ENCODE measurements around the gene FHOD3. TPM values are rescaled to one million over a fixed set of nuclear protein-coding genes. Genes with fewer than 3 reads are reported as not detected.

Gene FHOD3
- total RNA-seq, 1 experiment from 2014 or later: 10.6 TPM

DNA sequence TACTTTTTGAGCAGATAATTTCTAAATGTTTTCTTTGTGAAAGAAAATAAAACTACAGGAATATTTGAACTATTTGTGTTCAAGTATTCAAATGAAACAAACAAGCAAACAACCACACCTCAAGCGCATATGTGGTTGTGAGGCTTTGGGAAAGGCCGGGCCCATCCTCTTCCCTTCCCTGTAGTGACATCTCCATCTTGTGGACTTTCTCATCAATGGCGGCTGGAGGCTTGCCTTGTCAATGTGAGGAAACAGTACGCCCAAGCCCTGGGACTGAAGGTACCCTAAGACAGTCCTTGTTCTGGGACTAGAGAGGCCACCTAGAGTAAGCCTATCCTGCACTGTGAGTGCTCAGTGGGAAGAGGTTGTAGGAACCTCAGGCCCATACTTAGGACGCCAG is 364.5 kb downstream of the FHOD3 start:
- no TSS peak for BruUV-seq (replicated peaks)
- H3K4me1 ChIP-seq (replicated peaks; ENCODE audit: insufficient read depth): peaks cover 7% of the 10 kb centered on the region; the same call in 1 of the 2 replicates
- H3K9me2 ChIP-seq (ENCODE audit: insufficient read depth): no peaks in the 10 kb centered on the region
- no peaks in the 10 kb centered on the region for H3F3A ChIP-seq (ENCODE audit: insufficient read depth, low read depth)
- POLR2A ChIA-PET (ENCODE audit: unreplicated experiment): no interaction called here
- TF ChIP-seq, protein P1, sequence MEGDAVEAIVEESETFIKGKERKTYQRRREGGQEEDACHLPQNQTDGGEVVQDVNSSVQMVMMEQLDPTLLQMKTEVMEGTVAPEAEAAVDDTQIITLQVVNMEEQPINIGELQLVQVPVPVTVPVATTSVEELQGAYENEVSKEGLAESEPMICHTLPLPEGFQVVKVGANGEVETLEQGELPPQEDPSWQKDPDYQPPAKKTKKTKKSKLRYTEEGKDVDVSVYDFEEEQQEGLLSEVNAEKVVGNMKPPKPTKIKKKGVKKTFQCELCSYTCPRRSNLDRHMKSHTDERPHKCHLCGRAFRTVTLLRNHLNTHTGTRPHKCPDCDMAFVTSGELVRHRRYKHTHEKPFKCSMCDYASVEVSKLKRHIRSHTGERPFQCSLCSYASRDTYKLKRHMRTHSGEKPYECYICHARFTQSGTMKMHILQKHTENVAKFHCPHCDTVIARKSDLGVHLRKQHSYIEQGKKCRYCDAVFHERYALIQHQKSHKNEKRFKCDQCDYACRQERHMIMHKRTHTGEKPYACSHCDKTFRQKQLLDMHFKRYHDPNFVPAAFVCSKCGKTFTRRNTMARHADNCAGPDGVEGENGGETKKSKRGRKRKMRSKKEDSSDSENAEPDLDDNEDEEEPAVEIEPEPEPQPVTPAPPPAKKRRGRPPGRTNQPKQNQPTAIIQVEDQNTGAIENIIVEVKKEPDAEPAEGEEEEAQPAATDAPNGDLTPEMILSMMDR (conservative IDR thresholded peaks at IDR 0.05): no peak
- no peak for TF ChIP-seq EZH2 (IDR thresholded peaks at IDR 0.05; ENCODE audit: low read depth)
- no peaks in the 10 kb centered on the region for H3K79me2 ChIP-seq (ENCODE audit: low read depth)
- no peak overlapping the region for H3K4me2 ChIP-seq
- no peak overlapping the region for H3K4me3 ChIP-seq
- no peak for DNase-seq
- no peaks in the 10 kb centered on the region for H3K9me3 ChIP-seq (ENCODE audit: insufficient read depth, low read depth)
- H4K20me1 ChIP-seq (ENCODE audit: insufficient read depth): no peaks in the 10 kb centered on the region
- no peaks in the 10 kb centered on the region for H3K36me3 ChIP-seq (ENCODE audit: low read depth)
- CTCF ChIA-PET: no interaction called here
- no peak overlapping the region for H2AFZ ChIP-seq
- H3K27ac ChIP-seq: no peak overlapping the region
- intact Hi-C loops (cut with micrococcal nuclease; ENCODE audit: unreplicated experiment): no loop called here
- no peaks in the 10 kb centered on the region for H3K27me3 ChIP-seq (ENCODE audit: insufficient read depth, low read depth)

GRCh38 chr18:36663312-36663711 is 365.8 kb downstream of the FHOD3 start:
- Histone ChIP-seq H3K79me2 (ENCODE audit: low read depth) (no peaks in the 10 kb centered on the region), H4K20me1 (ENCODE audit: insufficient read depth) (no peaks in the 10 kb centered on the region), H3K4me3 (no peak overlapping the region), H3F3A (ENCODE audit: insufficient read depth, low read depth) (0 out of 2 replicates have a peak, but pooled peaks cover 4% of the 10 kb centered on the region), H3K9me3 (ENCODE audit: insufficient read depth, low read depth) (no peaks in the 10 kb centered on the region), H3K27me3 (ENCODE audit: insufficient read depth, low read depth) (no peaks in the 10 kb centered on the region), H3K4me1 (replicated peaks; ENCODE audit: insufficient read depth) (peaks cover 3% of the 10 kb centered on the region; the same call in 1 of the 2 replicates), H3K36me3 (ENCODE audit: low read depth) (no peaks in the 10 kb centered on the region), H3K9me2 (ENCODE audit: insufficient read depth) (no peaks in the 10 kb centered on the region), H3K27ac (no peak overlapping the region), H2AFZ (no peak overlapping the region), H3K4me2 (no peak overlapping the region)
- TF ChIP-seq EZH2 (IDR thresholded peaks at IDR 0.05; ENCODE audit: low read depth): no peak
- TF ChIP-seq, protein P1 (conservative IDR thresholded peaks at IDR 0.05): no peak
- no peak for DNase-seq
- no TSS peak for BruUV-seq (replicated peaks)
- intact Hi-C loops (cut with micrococcal nuclease; ENCODE audit: unreplicated experiment): no loop called here
- ChIA-PET POLR2A (ENCODE audit: unreplicated experiment) (interaction anchor here (0.7 kb wide), 1 partner anchor 74 kb away, joined by 6 read pairs; no protein-coding TSS in a partner anchor), CTCF (no interaction called here)

- Histone ChIP-seq H3K9me2 (ENCODE audit: insufficient read depth) (no peaks in the 10 kb centered on the region), H3K4me3 (no peak overlapping the region), H2AFZ (no peak overlapping the region), H3K4me1 (replicated peaks; ENCODE audit: insufficient read depth) (no peaks in the 10 kb centered on the region), H3K36me3 (ENCODE audit: low read depth) (no peaks in the 10 kb centered on the region), H3K27ac (no peak overlapping the region), H3K4me2 (no peak overlapping the region), H3K79me2 (ENCODE audit: low read depth) (no peaks in the 10 kb centered on the region), H3K9me3 (ENCODE audit: insufficient read depth, low read depth) (no peaks in the 10 kb centered on the region), H3K27me3 (ENCODE audit: insufficient read depth, low read depth) (no peaks in the 10 kb centered on the region), H4K20me1 (ENCODE audit: insufficient read depth) (no peaks in the 10 kb centered on the region), H3F3A (ENCODE audit: insufficient read depth, low read depth) (0 out of 2 replicates have a peak, but pooled peaks cover 4% of the 10 kb centered on the region)
- intact Hi-C loops (cut with micrococcal nuclease; ENCODE audit: unreplicated experiment): no loop called here
- CTCF ChIA-PET: no interaction called here
- DNase-seq: no peak
- TF ChIP-seq, protein P1 (conservative IDR thresholded peaks at IDR 0.05): no peak
- TF ChIP-seq EZH2 (IDR thresholded peaks at IDR 0.05; ENCODE audit: low read depth): no peak
- POLR2A ChIA-PET (ENCODE audit: unreplicated experiment): no interaction called here
- no TSS peak for BruUV-seq (replicated peaks)
Measured at GRCh38 chr18:36665952-36666351, 368.4 kb downstream of the FHOD3 start.

Measured in PC-9 (cell line).